ENCODE results near the gene NREP.

Gene NREP

GRCh38 chr5:111772456-111773122 lies 15.6 kb upstream of the NREP start:
- intact Hi-C loops (cut with DNase I) = no loop called here
- DNase-seq = no peak

GRCh38 chr5:111769541-111769940 lies 12.5 kb upstream of the NREP start:
- intact Hi-C loops (cut with DNase I) = no loop called here
- DNase-seq = no peak

- intact Hi-C loops (cut with DNase I) = no loop called here
- DNase-seq = no peak
Measured at GRCh38 chr5:111765613-111766571, 8.9 kb upstream of the NREP start.

GRCh38 chr5:111764019-111764418 lies 7.0 kb upstream of the NREP start:
- no peak for DNase-seq
- intact Hi-C loops (cut with DNase I) = no loop called here

GRCh38 chr5:111762895-111763294 lies 5.9 kb upstream of the NREP start:
- intact Hi-C loops (cut with DNase I) = no loop called here
- no peak for DNase-seq

GRCh38 chr5:111758284-111758628 lies 1.3 kb upstream of the NREP start:
- no peak for DNase-seq
- intact Hi-C loops (cut with DNase I) = no loop called here

GRCh38 chr5:111757355-111758283 lies 625 bp upstream of the NREP start:
- peak; percentile 87 to 98 (median 94) for DNase-seq
- intact Hi-C loops (cut with DNase I) = no loop called here

GRCh38 chr5:111755942-111756381 lies 1.0 kb downstream of the NREP start:
- intact Hi-C loops (cut with DNase I) = no loop called here
- DNase-seq = peak in 2 of 42 donors; percentile 5 to 15

- intact Hi-C loops (cut with DNase I) = no loop called here
- no peak for DNase-seq
Measured at GRCh38 chr5:111755345-111755941, 1.6 kb downstream of the NREP start.

- DNase-seq = no peak
- intact Hi-C loops (cut with DNase I) = no loop called here
Measured at GRCh38 chr5:111753884-111754589, 3.0 kb downstream of the NREP start.

GRCh38 chr5:111752426-111752965 lies 4.5 kb downstream of the NREP start:
- no peak for DNase-seq
- intact Hi-C loops (cut with DNase I) = no loop called here

GRCh38 chr5:111749303-111750026 lies 7.5 kb downstream of the NREP start:
- intact Hi-C loops (cut with DNase I) = no loop called here

GRCh38 chr5:111748304-111748763 lies 8.7 kb downstream of the NREP start:
- intact Hi-C loops (cut with DNase I) = no loop called here
- peak in 1 of 42 donors; percentile 52 for DNase-seq

More at GRCh38 chr5:111749303-111750026, 7.5 kb downstream of the NREP start:
- no peak for DNase-seq

- intact Hi-C loops (cut with DNase I) = no loop called here
- no peak for DNase-seq
Measured at GRCh38 chr5:111747337-111747736, 9.7 kb downstream of the NREP start.

- intact Hi-C loops (cut with DNase I) = no loop called here
- DNase-seq = no peak
Measured at GRCh38 chr5:111746791-111747190, 10.2 kb downstream of the NREP start.

GRCh38 chr5:111745075-111745739 lies 11.8 kb downstream of the NREP start:
- intact Hi-C loops (cut with DNase I) = no loop called here
- DNase-seq = no peak

GRCh38 chr5:111744455-111744854 lies 12.5 kb downstream of the NREP start:
- intact Hi-C loops (cut with DNase I) = no loop called here
- no peak for DNase-seq
